ENCODE measurements around the gene NOL12. TPM values are rescaled to one million over a fixed set of nuclear protein-coding genes. Genes with fewer than 3 reads are reported as not detected.

NOL12 gene
- total and polyA plus RNA-seq, 8 donors, result 6.0 to 25.6 (median 10.3) TPM

GRCh38 chr22:37696657-37697537 lies 10.8 kb downstream of the NOL12 start, which contains the start of gene TRIOBP:
TRIOBP (plus strand) TSS chr22:37697048; CDS start chr22:37701366, 4,318 bp downstream.
- FAIRE-seq, result peak; percentile 82
- Histone ChIP-seq H3K27me3 (no peaks in the 10 kb centered on the region), H3K27ac (no peak within 1 kb of the TSS), H3K36me3 (peaks cover 0 to 10% (median 0%) of the 10 kb centered on the region in 3 donors), H3K9me3 (no peaks in the 10 kb centered on the region), H3K4me1 (peaks cover 0 to 6% (median 0%) of the 10 kb centered on the region in 3 donors), H3K4me3 (no peak within 1 kb of the TSS)
- DNase-seq, result peak; percentile 89 to 97 (median 92)
- peak in 2 of 4 donors; percentile 14 to 26 for TF ChIP-seq CTCF (IDR thresholded peaks at IDR 0.05)
- WGBS, 2 donors, result 21 to 25% methylated on average over 37 to 39 of the region's 39 CpGs
- ATAC-seq, result peak; percentile 98 to 99 (median 98)
- intact Hi-C loops (cut with DNase I), result no loop called here

GRCh38 chr22:37697538-37697835 lies 11.3 kb downstream of the NOL12 start:
- intact Hi-C loops (cut with DNase I), result no loop called here
- ATAC-seq (no peak), DNase-seq (no peak), FAIRE-seq (no peak)
- Histone ChIP-seq H3K4me1 (peaks cover 0 to 6% (median 0%) of the 10 kb centered on the region in 3 donors), H3K4me3 (no peak overlapping the region), H3K36me3 (peaks cover 0 to 6% (median 0%) of the 10 kb centered on the region in 3 donors), H3K9me3 (no peaks in the 10 kb centered on the region), H3K27ac (no peak overlapping the region), H3K27me3 (no peaks in the 10 kb centered on the region)
- 38 to 44% methylated on average over 3 of the region's 3 CpGs for WGBS, 2 donors
- no peak for TF ChIP-seq CTCF (IDR thresholded peaks at IDR 0.05)

- Histone ChIP-seq H3K4me1 (peaks cover 0 to 4% (median 0%) of the 10 kb centered on the region in 3 donors), H3K27ac (no peak overlapping the region), H3K9me3 (no peaks in the 10 kb centered on the region), H3K4me3 (no peak overlapping the region), H3K36me3 (no peaks in the 10 kb centered on the region), H3K27me3 (no peaks in the 10 kb centered on the region)
- DNase-seq (no peak), ATAC-seq (no peak), FAIRE-seq (no peak)
- TF ChIP-seq CTCF (IDR thresholded peaks at IDR 0.05), result no peak
- intact Hi-C loops (cut with DNase I), result no loop called here
- WGBS, 2 donors, result 72 to 75% methylated on average over 8 of the region's 8 CpGs
These were observed 15.1 kb downstream of the NOL12 start for GRCh38 chr22:37701141-37701786.

- intact Hi-C loops (cut with DNase I), result no loop called here
- ATAC-seq (no peak), DNase-seq (no peak), FAIRE-seq (no peak)
- H3K4me1 ChIP-seq, result no peaks in the 10 kb centered on the region
- no peak for TF ChIP-seq CTCF (IDR thresholded peaks at IDR 0.05)
- H3K36me3 ChIP-seq, result no peaks in the 10 kb centered on the region
- no peaks in the 10 kb centered on the region for H3K9me3 ChIP-seq
- no peak overlapping the region for H3K4me3 ChIP-seq
- H3K27me3 ChIP-seq, result no peaks in the 10 kb centered on the region
- no peak overlapping the region for H3K27ac ChIP-seq
- WGBS, 2 donors, result 79 to 81% methylated on average over 7 of the region's 7 CpGs
These were observed 17.8 kb downstream of the NOL12 start for GRCh38 chr22:37703906-37704305.
